ENCODE results near the gene VAMP3.
"Not testable (repeated sequence)": the region's sequence is repeated elsewhere in the genome, so short reads cannot be mapped to it uniquely, and the experiment has no call there.

The VAMP3 gene

GRCh38 chr1:7769673-7770412 lies 1.3 kb upstream of the VAMP3 start:
- DNase-seq: no peak

GRCh38 chr1:7770669-7770996 lies 463 bp upstream of the VAMP3 start:
- DNase-seq: no peak

- DNase-seq: no peak
These were observed 765 bp downstream of the VAMP3 start for GRCh38 chr1:7771823-7772299.

DNA sequence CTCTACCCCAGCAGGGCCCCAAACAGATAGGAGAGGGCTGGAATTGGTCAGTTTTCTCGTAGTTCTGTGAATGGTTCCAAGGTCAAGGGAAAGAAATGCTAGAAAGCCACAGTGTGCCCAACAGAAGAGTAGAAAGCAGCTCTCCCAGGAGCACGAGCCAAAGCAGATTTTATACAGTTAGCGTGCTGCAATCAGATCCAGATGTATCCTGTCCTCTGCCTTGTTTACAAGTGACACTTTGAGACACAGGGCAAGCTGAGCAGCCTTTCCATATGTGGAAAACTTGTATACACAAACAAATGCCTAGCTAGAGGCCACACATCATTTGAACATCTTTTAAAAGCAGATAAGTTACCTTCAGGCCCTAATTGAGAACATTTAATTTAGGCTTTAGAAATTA lies 6.5 kb downstream of the VAMP3 start:
- no peak for DNase-seq

DNA sequence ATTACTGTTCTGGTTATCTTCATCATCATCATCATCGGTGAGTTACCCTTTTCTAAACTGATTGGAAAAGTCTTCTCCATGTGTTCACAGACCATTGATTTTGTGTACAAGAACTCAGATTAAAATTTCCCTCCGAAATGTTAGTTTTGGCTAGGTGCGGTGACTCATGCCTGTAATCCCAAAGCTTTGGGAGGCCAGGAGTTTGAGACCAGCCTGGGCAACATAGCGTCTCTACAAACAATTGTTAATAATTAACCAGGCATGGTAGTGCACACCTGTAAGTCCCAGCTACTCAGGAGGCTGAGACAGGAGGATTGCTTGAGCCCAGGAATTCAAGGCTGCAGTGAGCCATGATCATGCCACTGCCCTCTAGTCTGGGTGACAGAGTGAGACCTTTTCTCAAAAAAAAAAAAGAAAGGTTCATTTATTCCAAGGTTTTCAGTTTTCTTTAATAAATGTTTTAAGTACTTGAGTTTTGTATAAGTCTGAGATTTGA lies 7.1 kb downstream of the VAMP3 start:
- DNase-seq: no peak

DNA sequence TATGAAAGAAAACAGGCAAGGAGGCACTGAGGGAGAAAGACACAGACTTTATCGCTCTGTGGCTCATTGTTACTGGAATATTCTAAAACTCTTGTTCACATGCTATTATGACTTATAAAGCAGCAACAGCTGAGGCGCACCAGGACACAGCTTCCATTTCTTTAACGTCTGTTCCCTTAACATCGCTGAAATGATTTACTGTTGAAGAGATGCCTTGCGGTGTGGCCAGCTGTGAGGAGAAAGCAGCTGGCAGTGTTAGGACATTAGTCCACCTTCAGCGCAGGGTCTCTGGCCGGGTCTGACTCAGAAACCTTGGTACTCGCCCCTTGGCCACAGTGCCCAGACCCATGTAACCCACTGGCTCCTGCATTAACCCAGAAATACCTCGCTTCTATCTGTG lies 9.9 kb downstream of the VAMP3 start:
- DNase-seq: no peak

DNA sequence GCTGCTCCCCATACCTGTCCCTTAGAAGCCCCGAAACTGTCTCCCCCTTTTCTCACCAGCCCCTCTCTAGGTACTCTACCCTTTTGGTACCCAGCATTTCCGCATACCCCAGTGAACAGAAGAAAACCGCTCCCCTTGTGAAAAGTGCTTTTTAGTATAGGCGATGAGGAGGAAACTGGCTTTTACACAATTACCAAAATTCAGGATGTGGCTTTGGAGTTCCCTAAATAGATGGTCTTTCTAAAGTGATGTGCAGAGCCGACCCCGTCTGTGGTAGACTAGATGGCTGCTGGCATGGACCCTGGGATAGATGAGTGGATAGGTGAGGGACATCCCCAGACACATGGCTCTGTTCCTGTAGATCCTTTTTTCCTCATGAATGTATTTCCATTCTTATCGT lies 10.4 kb downstream of the VAMP3 start:
- DNase-seq: no peak

- no peak for DNase-seq
These were observed 10.9 kb downstream of the VAMP3 start for GRCh38 chr1:7781923-7782495.

DNA sequence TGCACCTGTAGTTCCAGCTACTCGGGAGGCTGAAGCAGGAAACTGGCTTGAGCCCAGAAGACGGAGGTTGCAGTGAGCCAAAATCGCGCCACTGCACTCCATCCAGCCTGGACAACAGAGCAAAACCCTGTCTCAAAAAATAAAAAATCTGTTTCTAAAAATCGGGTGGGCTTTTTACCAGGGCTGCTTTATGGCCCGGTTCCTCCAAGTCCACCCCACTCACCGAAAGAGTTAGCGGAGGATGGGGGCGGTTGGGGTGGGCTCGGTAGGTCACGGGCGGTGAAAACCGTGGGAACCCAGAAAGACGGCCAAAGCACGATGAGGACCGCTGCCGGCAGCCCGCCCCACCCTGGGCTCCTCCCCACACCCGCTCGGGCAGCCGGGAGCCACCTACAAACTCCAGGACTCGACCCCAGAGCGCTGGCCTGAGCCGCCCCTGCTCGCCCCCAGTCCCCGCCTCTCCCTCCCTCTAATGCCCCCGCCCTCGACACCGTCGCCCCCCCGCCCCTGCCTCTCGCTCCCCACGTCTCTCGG lies 12.1 kb downstream of the VAMP3 start:
- DNase-seq: no peak

GRCh38 chr1:7783826-7784491 lies 12.9 kb downstream of the VAMP3 start, which contains the start of gene PER3:
Gene PER3 (plus strand): TSS chr1:7784291. CDS start chr1:7784878, 587 bp downstream.
- DNase-seq: peak; percentile 89

- no peak for DNase-seq
These were observed 13.5 kb downstream of the VAMP3 start for GRCh38 chr1:7784492-7785071.

DNA sequence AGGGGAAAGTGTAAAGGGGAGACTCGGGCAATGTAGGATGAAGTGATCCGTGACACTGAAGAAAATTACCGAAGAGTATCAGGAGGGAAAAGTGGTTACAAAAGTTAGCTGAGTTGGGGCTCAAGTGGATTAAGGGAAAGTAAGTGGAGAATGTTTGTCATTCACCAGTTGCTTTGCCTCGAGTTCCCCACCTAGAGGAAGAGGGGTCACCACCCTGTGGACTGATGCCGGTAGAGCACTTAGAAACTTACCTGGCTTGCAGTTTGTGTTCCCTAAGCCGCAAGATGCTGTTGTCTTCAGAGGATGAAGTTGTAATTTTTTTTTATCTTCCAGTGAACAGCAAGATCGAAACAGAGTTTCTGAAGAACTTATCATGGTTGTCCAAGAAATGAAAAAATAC lies 14.0 kb downstream of the VAMP3 start:
- no peak for DNase-seq

- DNase-seq: no peak
These were observed 15.7 kb downstream of the VAMP3 start for GRCh38 chr1:7786795-7787194.

DNA sequence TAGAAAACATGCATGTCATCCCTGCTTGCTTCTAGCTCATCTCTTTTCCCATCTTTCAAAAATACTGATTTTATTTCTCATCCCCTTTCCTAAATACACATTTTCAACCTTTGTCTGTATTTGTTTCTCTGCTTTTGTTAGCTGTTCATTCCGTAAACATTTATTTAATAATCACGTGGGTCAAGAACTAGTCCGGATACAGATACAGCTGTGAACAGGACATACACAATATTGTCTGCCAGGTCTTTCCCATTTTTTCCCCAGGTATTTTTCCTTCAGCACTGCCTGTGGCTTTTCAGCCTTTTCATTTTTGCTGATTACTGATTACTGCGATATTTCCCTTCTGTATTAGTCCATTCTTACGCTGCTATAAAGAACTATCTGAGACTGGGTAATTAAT lies 18.7 kb downstream of the VAMP3 start:
- no peak for DNase-seq

DNA sequence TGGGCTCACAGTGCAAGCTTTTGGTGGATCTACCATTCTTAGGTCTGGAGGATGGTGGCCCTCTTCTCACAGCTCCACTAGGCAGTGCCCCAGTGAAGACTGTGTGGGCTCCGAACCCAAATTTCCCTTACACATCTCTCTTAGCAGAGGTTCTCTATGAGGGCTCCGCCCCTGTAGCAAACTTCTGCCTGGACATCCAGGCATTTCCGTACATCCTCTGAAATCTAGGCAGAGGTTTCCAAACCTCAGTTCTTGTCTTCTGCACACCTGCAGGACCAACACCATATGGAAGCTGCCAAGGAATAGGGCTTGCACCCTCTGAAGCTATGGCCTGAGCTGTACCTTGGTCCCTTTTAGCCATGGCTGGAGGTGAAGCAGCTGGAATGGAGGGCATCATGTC lies 19.9 kb downstream of the VAMP3 start:
- not testable (repeated sequence) for DNase-seq

DNA sequence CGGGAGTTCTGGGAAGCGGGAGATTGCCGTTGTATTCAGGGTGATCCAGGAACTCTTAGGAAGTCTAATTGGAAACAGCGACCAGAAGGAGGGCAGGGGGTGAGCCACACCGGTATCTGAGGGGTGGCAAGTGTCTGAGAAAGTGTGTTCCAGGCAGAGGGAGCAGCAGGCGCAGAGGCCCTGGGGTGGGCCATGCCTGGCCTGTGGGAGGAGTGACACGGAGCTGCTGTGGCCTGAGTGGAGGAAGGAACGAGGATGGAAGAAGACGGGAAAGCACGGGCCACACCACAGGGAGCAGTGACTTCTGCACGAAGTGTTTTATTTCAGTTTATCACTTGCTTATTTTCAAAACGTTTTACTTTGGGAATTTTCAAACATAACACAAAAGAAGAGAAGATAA lies 24.3 kb downstream of the VAMP3 start:
- DNase-seq: no peak

GRCh38 chr1:7805460-7805859 lies 34.4 kb downstream of the VAMP3 start:
- no peak for DNase-seq

DNA sequence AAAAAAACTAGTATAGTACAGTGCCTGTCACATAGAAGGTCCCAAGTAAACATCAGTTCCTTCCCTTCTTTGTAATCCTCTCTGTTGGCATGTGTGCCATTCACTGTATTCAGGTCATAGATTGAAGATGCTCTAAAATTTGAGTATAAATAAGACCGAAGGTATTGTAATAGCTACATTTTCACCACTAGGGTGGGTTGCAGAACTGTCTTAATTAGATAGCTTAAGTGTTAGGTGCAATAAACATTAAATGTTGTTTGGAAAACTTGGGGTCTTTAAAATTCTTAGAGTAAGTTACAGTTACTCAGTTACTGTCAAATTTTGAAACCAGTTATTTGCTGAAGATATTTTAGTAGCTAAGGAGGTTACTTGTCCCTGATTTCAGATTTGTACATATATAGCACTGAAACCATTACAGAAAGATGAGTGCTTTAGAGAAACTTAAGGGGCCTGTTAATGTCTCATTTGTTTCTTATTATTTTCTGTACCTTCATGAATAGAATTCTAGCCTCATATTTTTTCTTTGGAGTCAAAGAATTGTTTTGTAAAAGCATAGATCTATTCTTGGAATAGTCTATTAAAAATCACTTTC lies 37.3 kb downstream of the VAMP3 start:
- peak; percentile 23 for DNase-seq

- DNase-seq: no peak
These were observed 38.6 kb downstream of the VAMP3 start for GRCh38 chr1:7809742-7810141.

DNA sequence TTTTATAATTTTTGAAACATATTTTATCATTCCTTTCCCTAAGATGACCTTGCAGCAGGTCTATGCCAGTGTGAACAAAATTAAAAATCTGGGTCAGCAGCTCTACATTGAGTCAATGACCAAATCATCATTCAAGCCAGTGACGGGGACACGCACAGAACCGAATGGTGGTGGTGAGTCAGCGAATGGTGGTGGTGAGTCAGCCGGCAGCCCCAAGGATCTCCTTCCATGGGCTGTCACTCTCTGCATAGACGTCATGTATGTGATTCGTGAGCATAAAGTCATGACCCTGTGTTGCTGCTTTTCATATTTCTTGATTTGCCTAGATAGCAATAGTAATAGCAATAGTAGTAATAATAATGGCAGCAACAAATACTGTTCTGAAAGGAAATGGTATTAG lies 39.3 kb downstream of the VAMP3 start:
- peak; percentile 41 for DNase-seq

DNA sequence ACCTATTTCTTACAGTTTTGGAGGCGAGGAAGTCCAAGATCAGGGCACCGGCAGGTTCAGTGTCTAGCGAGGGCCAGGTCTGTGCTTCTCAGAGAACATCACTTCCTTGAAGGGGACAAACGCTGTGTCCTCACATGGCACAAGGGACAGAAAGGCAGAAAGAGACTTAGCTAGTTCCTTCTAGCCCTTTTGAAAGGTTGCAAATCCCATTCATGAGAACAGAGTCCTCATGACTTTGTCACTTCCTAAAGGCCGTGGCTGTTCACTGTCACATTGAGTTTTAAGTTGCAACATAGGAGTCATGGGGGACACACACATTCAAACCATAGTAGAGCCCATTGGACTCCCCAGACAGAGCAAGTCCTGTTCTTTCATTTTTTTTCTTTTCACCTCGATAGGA lies 40.4 kb downstream of the VAMP3 start:
- no peak for DNase-seq

- DNase-seq: no peak
These were observed 42.7 kb downstream of the VAMP3 start for GRCh38 chr1:7813677-7814373.

Data from activated CD4-positive, alpha-beta T cell treated with anti-CD3 and anti-CD28 coated beads, Interleukin-2, amount 50 U/mL, for 16 hours (primary cell).